HL-60 (cell line): ENCODE results near the gene LIMS1.

Source experiments
- DNase-seq, 2 experiments: peaks; one replicate each; pipeline ENCODE4 v3.0.0-alpha.2; 2010 to 2020; ENCODE audit warnings: low read depth in 1 of 2, low spot score in 1 of 2
- H3K27ac ChIP-seq: fragments of 250-450 bp; sonication (Bioruptor Pico); replicated peaks from 2 replicates; pipeline ENCODE4 v1.5.1; 2020; ENCODE audit warnings: mild to moderate bottlenecking, moderate library complexity
- H3K27me3 ChIP-seq: fragments of 250-450 bp; sonication (Bioruptor Pico); 2 replicates; pipeline ENCODE4 v1.5.1; 2021; ENCODE audit warnings: mild to moderate bottlenecking, moderate library complexity; ENCODE audit not compliant: insufficient read depth, poor library complexity, severe bottlenecking
- H3K4me3 ChIP-seq: replicated peaks from 2 replicates; pipeline ENCODE4 v1.5.1; 2011; ENCODE audit warnings: mild to moderate bottlenecking, control low read depth, low read length; ENCODE audit not compliant: insufficient read depth
- CTCF ChIP-seq: IDR thresholded peaks from one replicate; pipeline ENCODE4 v1.5.1; 2011; ENCODE audit warnings: low read length, control low read depth, inconsistent platforms; ENCODE audit not compliant: insufficient read depth
- GABPA ChIP-seq: IDR thresholded peaks from 2 replicates; pipeline ENCODE4 v1.6.1; 2012; ENCODE audit warnings: low read depth
- POLR2AphosphoS5 ChIP-seq: IDR thresholded peaks from 2 replicates; pipeline ENCODE4 v1.6.1; 2012; ENCODE audit warnings: low read depth
- REST ChIP-seq: IDR thresholded peaks from 2 replicates; pipeline ENCODE4 v1.6.1; 2012; ENCODE audit warnings: low read depth; ENCODE audit not compliant: insufficient replicate concordance
- SPI1 ChIP-seq: IDR thresholded peaks from 2 replicates; pipeline ENCODE4 v1.6.1; 2012; ENCODE audit warnings: low read depth, mild to moderate bottlenecking, borderline replicate concordance

Gene LIMS1

GRCh38 chr2:108541451-108541850 lies 7.2 kb downstream of the LIMS1 start:
- TF ChIP-seq GABPA (no peak), CTCF (no peak), REST (no peak), POLR2AphosphoS5 (no peak), SPI1 (no peak)
- no peak for DNase-seq
- Histone ChIP-seq H3K27me3 (no peaks in the 10 kb centered on the region), H3K27ac (no peak overlapping the region), H3K4me3 (no peak overlapping the region)

GRCh38 chr2:108542071-108542470 lies 7.8 kb downstream of the LIMS1 start:
- no peak overlapping the region for H3K4me3 ChIP-seq
- TF ChIP-seq REST (no peak), CTCF (no peak), GABPA (no peak), SPI1 (no peak), POLR2AphosphoS5 (no peak)
- DNase-seq: no peak
- no peaks in the 10 kb centered on the region for H3K27me3 ChIP-seq
- no peak overlapping the region for H3K27ac ChIP-seq

GRCh38 chr2:108547606-108548005 lies 13.3 kb downstream of the LIMS1 start:
- TF ChIP-seq CTCF: no peak
- TF ChIP-seq POLR2AphosphoS5: no peak
- TF ChIP-seq GABPA: no peak
- TF ChIP-seq SPI1: no peak
- no peak for TF ChIP-seq REST
- Histone ChIP-seq H3K27ac (no peak overlapping the region), H3K27me3 (no peaks in the 10 kb centered on the region), H3K4me3 (no peak overlapping the region)
- no peak for DNase-seq
